ENCODE data around the gene IL18RAP. TPM values are rescaled to one million over a fixed set of nuclear protein-coding genes. Genes with fewer than 3 reads are reported as not detected.

Gene IL18RAP
- total RNA-seq, 1 experiment from 2014 or later = not detected

GRCh38 chr2:102412199-102412598 is 10.8 kb upstream of the IL18RAP start:
- no peak overlapping the region for H4K8ac ChIP-seq (replicated peaks; ENCODE audit: insufficient read length, low read depth, low read length)
- H3K4ac ChIP-seq (ENCODE audit: low read depth, low read length) = no peak overlapping the region
- no peak overlapping the region for H3K56ac ChIP-seq (ENCODE audit: insufficient read length, low read depth, low read length)
- no peak for TF ChIP-seq CTCF (conservative IDR thresholded peaks at IDR 0.05)
- H3K36me3 Mint-ChIP-seq (ENCODE audit: insufficient read depth in 1 of 3, low read depth in 3 of 3) = peaks cover 0 to 3% (median 2%) of the 10 kb centered on the region in 3 experiments; a peak in 3 of 7 replicates
- H3K18ac ChIP-seq (ENCODE audit: insufficient read length, low read depth, low read length) = no peak overlapping the region
- no peak overlapping the region for H2BK12ac ChIP-seq (ENCODE audit: insufficient read length, low read depth, low read length)
- DNase-seq = no peak
- peaks cover 8% of the 10 kb centered on the region for H3K9me3 ChIP-seq (ENCODE audit: control insufficient read depth, low read depth, low read length)
- H2BK20ac ChIP-seq (ENCODE audit: low read depth, low read length, poor library complexity, severe bottlenecking) = no peak overlapping the region
- no peak overlapping the region for H3K4me2 ChIP-seq (ENCODE audit: insufficient read depth, insufficient read length, low read length)
- H3K27ac ChIP-seq (ENCODE audit: insufficient read length, low read depth, low read length) = no peak overlapping the region
- H2BK15ac ChIP-seq (ENCODE audit: low read depth, low read length) = no peak overlapping the region
- H3K27ac Mint-ChIP-seq = no peak overlapping the region
- no peak overlapping the region for H2AK5ac ChIP-seq (ENCODE audit: insufficient read length, low read length)
- no peak overlapping the region for H2BK5ac ChIP-seq (ENCODE audit: insufficient read length, low read length)
- no peaks in the 10 kb centered on the region for H3K23me2 ChIP-seq (ENCODE audit: insufficient read length, low read depth, low read length, poor library complexity, severe bottlenecking)
- H3K14ac ChIP-seq (ENCODE audit: insufficient read depth, low read length) = no peak overlapping the region
- H4K91ac ChIP-seq (ENCODE audit: insufficient read length, low read depth, low read length) = no peak overlapping the region
- no peaks in the 10 kb centered on the region for H3K27me3 ChIP-seq (ENCODE audit: insufficient read depth, low read length)
- no peaks in the 10 kb centered on the region; the same call in 1 of the 2 replicates for H3K27me3 Mint-ChIP-seq (ENCODE audit: low read depth)
- WGBS (ENCODE audit: extremely low coverage, insufficient read length, low lambda C conversion rate) = no CpG with 5 or more reads among the region's 3 CpGs
- no peak overlapping the region for H3T11ph ChIP-seq (ENCODE audit: low read length)
- H3K9me3 Mint-ChIP-seq = peaks cover 24 to 41% of the 10 kb centered on the region in 2 experiments
- H2BK120ac ChIP-seq (ENCODE audit: low read depth, low read length, poor library complexity, severe bottlenecking) = no peak overlapping the region
- no peak overlapping the region for H3K23ac ChIP-seq (ENCODE audit: insufficient read length, low read depth, low read length)
- H2AFZ ChIP-seq (ENCODE audit: low read length) = no peak overlapping the region
- no peak overlapping the region for H3K9ac ChIP-seq (ENCODE audit: extremely low read depth, insufficient read length, low read length)
- H4K20me1 ChIP-seq (ENCODE audit: control insufficient read depth, insufficient read depth, insufficient read length) = no peaks in the 10 kb centered on the region
- no peaks in the 10 kb centered on the region for H3K4me1 Mint-ChIP-seq
- H3K4me3 Mint-ChIP-seq = no peak overlapping the region
- no peaks in the 10 kb centered on the region for H3K79me1 ChIP-seq (ENCODE audit: insufficient read depth, low read depth, low read length, poor library complexity, severe bottlenecking)
- H3K4me1 ChIP-seq (ENCODE audit: insufficient read depth, low read length) = no peaks in the 10 kb centered on the region
- H3K79me2 ChIP-seq (ENCODE audit: insufficient read depth, low read length) = no peaks in the 10 kb centered on the region
- H4K5ac ChIP-seq (ENCODE audit: insufficient read length, low read depth, low read length) = no peak overlapping the region
